Measurements from ENCODE around the gene PLEKHM1.

The PLEKHM1 gene

DNA sequence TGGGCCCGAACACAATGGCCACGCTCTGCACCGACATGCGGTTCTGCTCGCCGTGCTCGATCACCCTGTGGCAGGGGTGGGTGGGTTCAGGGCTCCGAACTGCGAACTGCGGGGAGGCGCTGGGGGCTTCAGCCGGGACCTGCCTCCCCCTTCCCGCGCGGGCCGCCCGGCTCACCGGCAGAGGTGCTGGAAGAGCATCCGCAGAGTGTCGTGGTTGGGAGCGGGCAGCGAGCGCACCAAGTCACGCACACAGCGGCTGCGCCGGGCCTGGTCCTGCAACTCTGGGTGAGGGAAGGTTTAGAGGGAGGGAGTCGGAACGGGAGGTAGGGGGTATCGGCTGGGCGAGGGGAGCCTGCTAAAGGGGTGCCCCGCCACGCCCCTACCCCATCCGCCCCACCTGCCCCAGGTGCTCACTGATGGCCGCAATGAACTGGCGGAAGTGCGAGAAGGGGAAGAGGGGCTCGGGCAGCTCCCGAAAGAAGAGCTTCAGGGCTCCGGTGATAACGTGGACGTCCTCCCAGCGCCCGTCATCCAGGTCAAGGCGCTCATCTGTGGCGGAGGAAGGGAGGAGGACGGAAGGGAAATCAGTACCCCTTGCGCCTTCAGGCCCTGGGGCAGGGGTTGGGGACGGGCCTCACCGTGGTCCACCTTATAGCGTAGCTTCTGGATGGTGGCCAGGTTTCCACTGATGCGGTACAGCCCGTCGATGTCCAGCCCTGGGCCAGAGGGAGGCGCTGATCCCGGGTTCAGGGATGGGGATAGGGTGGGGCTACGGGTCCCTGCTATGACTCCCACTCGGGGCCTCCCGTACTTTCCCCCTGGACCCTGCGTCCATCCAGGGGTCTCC lies 94.7 kb downstream of the PLEKHM1 start:
- no peak overlapping the region for H3K27ac ChIP-seq
- TF ChIP-seq CTCF (conservative IDR thresholded peaks at IDR 0.05) (no peak), ZFX (IDR thresholded peaks at IDR 0.05) (no peak)

- no peak overlapping the region for H3K27ac ChIP-seq
- TF ChIP-seq CTCF (conservative IDR thresholded peaks at IDR 0.05) (peak; percentile 85), ZFX (IDR thresholded peaks at IDR 0.05) (no peak)
Observed at GRCh38 chr17:45394913-45395568, 95.5 kb downstream of the PLEKHM1 start.

DNA sequence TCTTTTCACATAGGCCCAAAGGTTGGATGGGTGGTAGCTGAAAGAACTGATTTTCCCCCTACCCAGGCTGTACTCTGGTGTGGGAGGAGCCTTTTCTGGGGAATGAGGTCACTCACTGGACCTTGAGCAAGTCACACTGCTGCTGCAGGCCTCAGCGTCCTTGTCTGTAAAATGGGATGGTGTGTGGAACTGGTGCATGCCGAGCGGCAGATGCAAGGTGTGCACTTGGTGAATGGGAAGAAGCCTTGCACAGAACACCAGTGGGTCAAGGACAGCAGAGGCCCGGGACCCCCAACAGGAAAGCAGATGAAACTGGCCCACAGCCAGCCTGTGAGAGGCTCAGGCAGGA lies 96.0 kb downstream of the PLEKHM1 start:
- TF ChIP-seq CTCF (conservative IDR thresholded peaks at IDR 0.05) (no peak), ZFX (IDR thresholded peaks at IDR 0.05) (no peak)
- no peak overlapping the region for H3K27ac ChIP-seq

DNA sequence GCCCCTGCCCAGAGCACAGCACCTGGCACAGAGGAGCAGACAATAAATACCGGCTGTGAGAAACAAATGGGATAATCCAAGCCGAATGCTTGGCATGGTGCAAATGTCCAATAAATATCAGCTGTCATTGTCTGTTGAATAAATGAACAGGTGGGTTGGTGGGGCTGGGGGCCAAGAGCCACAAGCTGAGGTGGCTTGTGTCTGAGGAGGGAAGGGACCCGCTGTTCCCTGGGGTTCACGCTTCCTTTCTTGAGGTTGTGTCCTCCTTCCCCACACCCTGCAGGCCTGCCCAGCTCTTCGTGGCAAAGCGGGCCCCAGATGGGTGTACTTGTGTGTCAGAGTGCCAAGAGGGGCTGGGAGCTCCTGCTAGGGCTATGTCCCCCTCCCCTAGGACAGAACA lies 96.4 kb downstream of the PLEKHM1 start:
- TF ChIP-seq ZFX (IDR thresholded peaks at IDR 0.05) (no peak), CTCF (conservative IDR thresholded peaks at IDR 0.05) (no peak)
- H3K27ac ChIP-seq, result no peak overlapping the region

DNA sequence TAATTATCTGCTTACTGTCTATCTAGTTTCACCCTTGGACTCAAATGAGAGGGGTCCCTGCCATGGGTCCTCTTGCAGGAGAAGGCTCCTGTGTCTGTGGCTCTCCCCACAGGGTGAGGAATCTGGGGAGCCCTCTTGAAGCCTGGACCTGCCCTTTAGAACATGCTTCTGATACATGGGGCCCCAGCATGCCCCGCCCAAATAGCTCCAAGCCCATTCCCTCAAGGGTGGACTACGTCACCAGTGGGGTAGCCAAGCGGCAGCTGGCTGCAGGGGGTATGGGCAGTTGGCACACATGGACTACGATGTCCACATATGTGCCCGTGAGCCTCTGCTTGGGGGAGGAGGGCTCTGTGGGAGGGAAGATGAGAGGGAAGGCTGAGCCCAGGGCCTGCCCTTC lies 97.1 kb downstream of the PLEKHM1 start:
- no peak for TF ChIP-seq ZFX (IDR thresholded peaks at IDR 0.05)
- TF ChIP-seq CTCF (conservative IDR thresholded peaks at IDR 0.05), result no peak
- H3K27ac ChIP-seq, result no peak overlapping the region

GRCh38 chr17:45391918-45392317 lies 98.6 kb downstream of the PLEKHM1 start:
- TF ChIP-seq ZFX (IDR thresholded peaks at IDR 0.05), result no peak
- no peak for TF ChIP-seq CTCF (conservative IDR thresholded peaks at IDR 0.05)
- H3K27ac ChIP-seq, result no peak overlapping the region

GRCh38 chr17:45391291-45391690 lies 99.2 kb downstream of the PLEKHM1 start:
- H3K27ac ChIP-seq, result no peak overlapping the region

More at GRCh38 chr17:45391291-45391690, 99.2 kb downstream of the PLEKHM1 start:
- TF ChIP-seq ZFX (IDR thresholded peaks at IDR 0.05), result no peak

All from C4-2B (cell line).